HCT116 (cell line): ENCODE measurements around the gene SLC44A2. TPM values are rescaled to one million over a fixed set of nuclear protein-coding genes. Genes with fewer than 3 reads are reported as not detected.
A peak's percentile ranks its signal among the peaks of the same experiment; 100 is the strongest.

ENCODE experiments used
- ATAC-seq: fragments of 200-7000 bp; cut with Tn5 transposase; 2 replicates; pipeline ENCODE4 v1.9.1; 2020; ENCODE audit warnings: mild to moderate bottlenecking, moderate library complexity
- BruUV-seq: library from RNA; stranded (reverse); fragments of 400-500 nt; replicated peaks from 2 replicates; lab custom pipeline; 2021; lab: Mats Ljungman, UMichigan
- CTCF ChIA-PET: fragments of 300-600 bp; sonication (Branson Sonifier 250); formaldehyde crosslinking; loops from one replicate; lab custom pipeline; 2021; ENCODE audit warnings: antibody characterized with exemption; lab: Charles Lee
- POLR2A ChIA-PET: fragments of 300-600, 350-600 bp; sonication (Branson Sonifier 250); formaldehyde crosslinking; loops from one replicate; lab custom pipeline; 2021; ENCODE audit warnings: antibody characterized with exemption; lab: Charles Lee
- RAD21 ChIA-PET, 2 experiments: fragments of 300-600 bp; sonication (Branson Sonifier 250); formaldehyde crosslinking; loops; one replicate each; lab custom pipeline; 2023; ENCODE audit warnings: low total read pairs in 2 of 2; ENCODE audit not compliant: uncharacterized antibody in 2 of 2, unreplicated experiment in 2 of 2, low non-redundant PET in 1 of 2; lab: Charles Lee
- DNase-seq: peaks from one replicate; pipeline ENCODE4 v3.0.0-alpha.2; 2010; ENCODE audit warnings: low read depth, low spot score
- H2AFZ ChIP-seq: fragments of 200-600 bp; shearing (Covaris generic), sonication (generic); 2 replicates; pipeline ENCODE4 v1.6.1; 2017; ENCODE audit warnings: low read depth, mixed run types, mixed read lengths, antibody characterized with exemption, low read length; ENCODE audit not compliant: poor library complexity, severe bottlenecking
- H3K27ac ChIP-seq: 2 replicates; pipeline ENCODE4 v1.5.1; 2012; ENCODE audit warnings: low read depth, low read length
- H3K27me3 ChIP-seq: fragments of 200-600 bp; sonication (generic); 2 replicates; pipeline ENCODE4 v1.6.1; 2016; ENCODE audit warnings: mixed run types, low read length, mixed read lengths; ENCODE audit not compliant: insufficient read depth
- H3K36me3 ChIP-seq, 2 experiments: fragments of 200-500 bp in 1 of 2; fragments of 200-600 bp in 1 of 2; sonication (Bioruptor generic) in 1 of 2; sonication (generic) in 1 of 2; 2 replicates each; pipeline versions ENCODE4 v1.5.1 to v1.6.1; 2014 to 2016; ENCODE audit warnings: low read length in 2 of 2, inconsistent platforms in 1 of 2, mixed read lengths in 1 of 2, mixed run types in 1 of 2; ENCODE audit not compliant: insufficient read depth in 2 of 2, control insufficient read depth in 1 of 2
- H3K4me1 ChIP-seq, 2 experiments: fragments of 200-600 bp in 1 of 2; sonication (generic) in 1 of 2; 2 replicates each; pipeline versions ENCODE4 v1.5.1 to v1.6.1; 2012 to 2017; ENCODE audit warnings: low read length in 2 of 2, inconsistent platforms in 1 of 2, mild to moderate bottlenecking in 1 of 2, mixed read lengths in 1 of 2, mixed run types in 1 of 2, moderate library complexity in 1 of 2; ENCODE audit not compliant: insufficient read depth in 2 of 2, control insufficient read depth in 1 of 2
- H3K4me2 ChIP-seq: fragments of 200-600 bp; sonication (generic); 2 replicates; pipeline ENCODE4 v1.6.1; 2017; ENCODE audit warnings: mixed run types, low read length, mixed read lengths
- H3K4me3 ChIP-seq, 2 experiments: fragments of 200-600 bp in 1 of 2; sonication (generic) in 1 of 2; replicated peaks in 1 of 2; 2 replicates each; pipeline ENCODE4 v1.5.1; 2011 to 2016; ENCODE audit warnings: low read length in 2 of 2, control low read depth in 1 of 2, low read depth in 1 of 2, mild to moderate bottlenecking in 1 of 2, mixed read lengths in 1 of 2, mixed run types in 1 of 2
- H3K79me2 ChIP-seq: fragments of 200-600 bp; sonication (generic); 2 replicates; pipeline ENCODE4 v1.6.1; 2017; ENCODE audit warnings: mild to moderate bottlenecking, mixed run types, low read length, moderate library complexity, mixed read lengths; ENCODE audit not compliant: insufficient read depth
- H3K9ac ChIP-seq: fragments of 200-600 bp; sonication (generic); 2 replicates; pipeline ENCODE4 v1.6.1; 2016; ENCODE audit warnings: low read length, mixed read lengths
- H3K9me2 ChIP-seq: fragments of 200-600 bp; sonication (generic), shearing (Covaris generic); 2 replicates; pipeline ENCODE4 v1.6.1; 2017; ENCODE audit warnings: mixed run types, mild to moderate bottlenecking, moderate library complexity; ENCODE audit not compliant: insufficient read depth
- H3K9me3 ChIP-seq, 2 experiments: fragments of 200-500 bp in 1 of 2; fragments of 200-600 bp in 1 of 2; sonication (Bioruptor generic) in 1 of 2; sonication (generic) in 1 of 2; 2 replicates each; pipeline ENCODE4 v1.6.1; 2014 to 2017; ENCODE audit warnings: low read length in 2 of 2, mixed read lengths in 2 of 2, inconsistent platforms in 1 of 2, low read depth in 1 of 2, mild to moderate bottlenecking in 1 of 2, mixed run types in 1 of 2, moderate library complexity in 1 of 2; ENCODE audit not compliant: control insufficient read depth in 1 of 2, insufficient read depth in 1 of 2
- H4K20me1 ChIP-seq: fragments of 200-600 bp; sonication (generic), shearing (Covaris generic); 2 replicates; pipeline ENCODE4 v1.6.1; 2017; ENCODE audit warnings: mixed run types, mild to moderate bottlenecking, moderate library complexity; ENCODE audit not compliant: insufficient read depth
- ATF3 ChIP-seq: IDR thresholded peaks from 2 replicates; pipeline ENCODE4 v1.6.1; 2012
- EGR1 ChIP-seq: IDR thresholded peaks from 2 replicates; pipeline ENCODE4 v1.6.1; 2012; ENCODE audit warnings: low read depth
- ELF1 ChIP-seq: IDR thresholded peaks from 2 replicates; pipeline ENCODE4 v1.6.1; 2012; ENCODE audit warnings: low read depth, borderline replicate concordance
- EZH2 ChIP-seq: fragments of 200-600 bp; sonication (generic); IDR thresholded peaks from 2 replicates; pipeline ENCODE4 v1.6.1; 2017; ENCODE audit warnings: antibody characterized with exemption, mixed run types
- MAX ChIP-seq: IDR thresholded peaks from 2 replicates; pipeline ENCODE4 v1.6.1; 2012
- POLR2AphosphoS5 ChIP-seq: IDR thresholded peaks from 2 replicates; pipeline ENCODE4 v1.6.1; 2011; ENCODE audit warnings: mild to moderate bottlenecking, low read depth, low read length, moderate library complexity
- REST ChIP-seq: IDR thresholded peaks from 2 replicates; pipeline ENCODE4 v1.6.1; 2012; ENCODE audit warnings: low read depth
- SP1 ChIP-seq: IDR thresholded peaks from 2 replicates; pipeline ENCODE4 v1.6.1; 2012; ENCODE audit warnings: low read depth
- TCF7L2 ChIP-seq: IDR thresholded peaks from 2 replicates; pipeline ENCODE4 v1.7.0; 2011; ENCODE audit warnings: borderline replicate concordance, inconsistent platforms; ENCODE audit not compliant: insufficient read depth, insufficient read length; ENCODE audit errors: extremely low read depth
- YY1 ChIP-seq: IDR thresholded peaks from 2 replicates; pipeline ENCODE4 v1.6.1; 2011; ENCODE audit warnings: low read length, low read depth, moderate library complexity, mild to moderate bottlenecking; ENCODE audit not compliant: insufficient replicate concordance; ENCODE audit errors: extremely low read depth
- ZNF274 ChIP-seq: fragments of 200-500 bp; sonication (Bioruptor generic); IDR thresholded peaks from 2 replicates; pipeline ENCODE4 v1.6.1; 2014; ENCODE audit warnings: mild to moderate bottlenecking, low read depth, low read length, inconsistent platforms
- intact Hi-C: fragments of 100-400 bp; cut with micrococcal nuclease; formaldehyde crosslinking; loops from 2 replicates; pipeline ENCODE4 v1.10.0; 2022
- total RNA-seq: library from RNA; stranded (reverse); gene quantifications from one replicate; pipeline ENCODE4 v1.2.1, GENCODE V29; 2021; ENCODE audit not compliant: unreplicated experiment
- TF ChIP-seq, protein P1 (sequence below): IDR thresholded peaks from 2 replicates; pipeline ENCODE4 v1.6.1; 2011; ENCODE audit warnings: mild to moderate bottlenecking, low read length, moderate library complexity; ENCODE audit not compliant: insufficient replicate concordance; ENCODE audit errors: extremely low read depth

Gene SLC44A2
- total RNA-seq, 1 experiment from 2014 or later = 90.9 TPM

GRCh38 chr19:10600149-10600548, 25.2 kb upstream of the SLC44A2 start:
- BruUV-seq = no TSS peak
- Histone ChIP-seq H3K79me2 (no peaks in the 10 kb centered on the region), H3K27me3 (no peaks in the 10 kb centered on the region), H3K36me3 (no peaks in the 10 kb centered on the region), H3K27ac (no peak overlapping the region), H3K9me2 (no peaks in the 10 kb centered on the region), H3K9ac (no peak overlapping the region), H2AFZ (no peak overlapping the region), H3K4me3 (no peak overlapping the region), H4K20me1 (no peaks in the 10 kb centered on the region), H3K4me1 (peaks cover 5 to 16% of the 10 kb centered on the region in 2 experiments; a peak in 3 of 4 replicates), H3K9me3 (no peaks in the 10 kb centered on the region), H3K4me2 (no peak overlapping the region)
- DNase-seq (no peak), ATAC-seq (no peak)
- TF ChIP-seq ZNF274 (no peak), EGR1 (no peak), EZH2 (no peak), ATF3 (no peak), POLR2AphosphoS5 (no peak), ELF1 (no peak), SP1 (no peak)
- ChIA-PET POLR2A (interaction anchor here (1.0 kb wide), 1 partner anchor 118 kb away, joined by 4 read pairs; the partner anchor contains the start of gene DNM2), CTCF (no interaction called here), RAD21 (no interaction called here)
- intact Hi-C loops = no loop called here

- H2AFZ ChIP-seq = peak overlapping the region; percentile 94
- CTCF ChIA-PET = interaction anchor here (1.3 to 1.6 kb wide), 2 partner anchors 21 to 42 kb away, joined by 4 to 6 read pairs; no protein-coding TSS in a partner anchor
- POLR2A ChIA-PET = interaction anchor here (0.5 kb wide), 1 partner anchor 33 kb away, joined by 5 read pairs; no protein-coding TSS in a partner anchor
- H3K79me2 ChIP-seq = no peaks in the 10 kb centered on the region
- peaks cover 5 to 16% of the 10 kb centered on the region in 2 experiments; a peak in 3 of 4 replicates for H3K4me1 ChIP-seq
- RAD21 ChIA-PET = interaction anchor here in 1 of 2 experiments (0.6 kb wide), 1 partner anchor 43 kb away, joined by 4 read pairs; no protein-coding TSS in a partner anchor
- intact Hi-C loops = no loop called here
- H3K9ac ChIP-seq = no peak overlapping the region
- H3K27me3 ChIP-seq = no peaks in the 10 kb centered on the region
- H3K4me2 ChIP-seq = peak overlapping the region; percentile 93
- H3K4me3 ChIP-seq = no peak overlapping the region
- H3K9me2 ChIP-seq = no peaks in the 10 kb centered on the region
- no peaks in the 10 kb centered on the region for H3K9me3 ChIP-seq
- no peaks in the 10 kb centered on the region for H4K20me1 ChIP-seq
- DNase-seq (no peak), ATAC-seq (no peak)
- no TSS peak for BruUV-seq
- no peaks in the 10 kb centered on the region for H3K36me3 ChIP-seq
- no peak overlapping the region for H3K27ac ChIP-seq
- TF ChIP-seq MAX (no peak), REST (no peak), YY1 (no peak), EGR1 (no peak), TCF7L2 (no peak)
- TF ChIP-seq, protein P1, sequence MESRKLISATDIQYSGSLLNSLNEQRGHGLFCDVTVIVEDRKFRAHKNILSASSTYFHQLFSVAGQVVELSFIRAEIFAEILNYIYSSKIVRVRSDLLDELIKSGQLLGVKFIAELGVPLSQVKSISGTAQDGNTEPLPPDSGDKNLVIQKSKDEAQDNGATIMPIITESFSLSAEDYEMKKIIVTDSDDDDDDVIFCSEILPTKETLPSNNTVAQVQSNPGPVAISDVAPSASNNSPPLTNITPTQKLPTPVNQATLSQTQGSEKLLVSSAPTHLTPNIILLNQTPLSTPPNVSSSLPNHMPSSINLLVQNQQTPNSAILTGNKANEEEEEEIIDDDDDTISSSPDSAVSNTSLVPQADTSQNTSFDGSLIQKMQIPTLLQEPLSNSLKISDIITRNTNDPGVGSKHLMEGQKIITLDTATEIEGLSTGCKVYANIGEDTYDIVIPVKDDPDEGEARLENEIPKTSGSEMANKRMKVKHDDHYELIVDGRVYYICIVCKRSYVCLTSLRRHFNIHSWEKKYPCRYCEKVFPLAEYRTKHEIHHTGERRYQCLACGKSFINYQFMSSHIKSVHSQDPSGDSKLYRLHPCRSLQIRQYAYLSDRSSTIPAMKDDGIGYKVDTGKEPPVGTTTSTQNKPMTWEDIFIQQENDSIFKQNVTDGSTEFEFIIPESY = no peak
These were observed 23.4 kb upstream of the SLC44A2 start for GRCh38 chr19:10601999-10602329.
